Heart right ventricle (tissue), 16 donors: Measurements from ENCODE around the gene CTRB1. TPM values are rescaled to one million over a fixed set of nuclear protein-coding genes. Genes with fewer than 3 reads are reported as not detected.

Experiments
- ATAC-seq, 8 donors: fragments of 200-7000 bp; cut with Tn5 transposase; one replicate each; pipeline ENCODE4 v1.9.1; 2020; ENCODE audit warnings: mild to moderate bottlenecking in 8 of 8, moderate library complexity in 8 of 8, moderate number of reproducible peaks in 1 of 8
- DNase-seq, 2 donors: peaks; one replicate each; pipeline ENCODE4 v3.0.0-alpha.2; 2020
- H3K27ac ChIP-seq, 10 donors: fragments of 200-600 bp; sonication (generic) in 2 of 10; one replicate each; pipeline versions ENCODE4 v1.5.0 to v1.8.0; 2020 to 2022; ENCODE audit warnings: mild to moderate bottlenecking in 3 of 10
- H3K27me3 ChIP-seq, 7 donors: fragments of 200-600 bp; one replicate each; pipeline ENCODE4 v1.8.0; 2021 to 2022; ENCODE audit warnings: mild to moderate bottlenecking in 2 of 7
- H3K36me3 ChIP-seq, 9 donors: fragments of 200-600 bp; sonication (generic) in 1 of 9; one replicate each; pipeline versions ENCODE4 v1.5.0 to v1.8.0; 2020 to 2022; ENCODE audit warnings: mild to moderate bottlenecking in 2 of 9
- H3K4me1 ChIP-seq, 9 donors: fragments of 200-600 bp; sonication (generic) in 1 of 9; one replicate each; pipeline versions ENCODE4 v1.5.0 to v1.8.0; 2020 to 2022; ENCODE audit warnings: mild to moderate bottlenecking in 4 of 9
- H3K4me3 ChIP-seq, 10 donors: fragments of 200-600 bp; sonication (generic) in 2 of 10; one replicate each; pipeline versions ENCODE4 v1.5.0 to v1.8.0; 2020 to 2022; ENCODE audit warnings: mild to moderate bottlenecking in 7 of 10, moderate library complexity in 2 of 10
- H3K9me3 ChIP-seq, 11 donors: fragments of 200-600 bp in 10 of 11; sonication (generic) in 2 of 11; one replicate each; pipeline versions ENCODE4 v1.5.0 to v1.8.0; 2013 to 2022; ENCODE audit warnings: mild to moderate bottlenecking in 2 of 11, control low read depth in 1 of 11, moderate library complexity in 1 of 11
- CTCF ChIP-seq, 9 donors: fragments of 200-600 bp; sonication (generic) in 2 of 9; IDR thresholded peaks; one replicate each; pipeline versions ENCODE4 v1.5.0 to v1.8.0; 2021 to 2022; ENCODE audit warnings: antibody characterized with exemption in 9 of 9, mild to moderate bottlenecking in 5 of 9, moderate library complexity in 1 of 9
- WGBS, 2 donors: extraction: QIAGEN DNeasy Blood & Tissue Kit; methylation state at CpG; one replicate each; pipeline ENCODE4 v1.1.7; 2013; ENCODE audit warnings: inconsistent platforms in 1 of 2; 5-methylcytosine and 5-hydroxymethylcytosine counted together
- intact Hi-C, 10 donors: fragments of 100-400 bp; cut with DNase I; formaldehyde crosslinking; loops; one replicate each; pipeline versions ENCODE4 v1.11.1 to v1.14.2; 2022
- long read RNA-seq, 3 donors: library from polyadenylated mRNA; unstranded; transcript quantifications; one replicate each; pipeline ENCODE4 v2.0.0, GENCODE V29; 2020 to 2021
- polyA plus RNA-seq, 2 donors: library from polyadenylated mRNA; stranded (reverse); fragments of 200-250 nt; gene quantifications; one replicate each; pipeline ENCODE4 v1.2.3, GENCODE V29; 2013
- total RNA-seq, 10 donors: library from RNA; stranded (reverse); fragmentation: NEBNext Ultra II Directional in 3 of 10; extraction: Animal tissue kit (Norgen Biotek cat#: 25700) in 3 of 10; gene quantifications; one replicate each; pipeline versions ENCODE4 v1.2.1 to v1.2.4, GENCODE V29; 2021 to 2023
- donor health status: Arrhythmogenic right ventricular cardiomyopathy.
- donor health status: ischemic (EF 13 %, LVEDD 7.1; RV severe dilation, severe dysfunction).
- donor health status: healthy with polysubstance abuse.
- donor health status: DM: no; HTN: yes; CAD: no.
- donor health status: DM: no; HTN: no; CAD: no.
- donor health status: ischemic (EF 25% LVEDD 6.9; RV normal size, moderate dysfunction).
- donor health status: ischemic (EF 25% LVEDD 5.7; RV mildly dilated, moderate dysfunction).
- donor health status: healthy.
- donor health status: DM: yes; HTN: yes; CAD: no.
- donor health status: Ischemic cardiomyopathy.
- donor health status: ischemic (EF 35%, LVEDD 5.7; RV mildly dilated, moderate dysfunction).
- donor health status: nonischemic (EF 11% LVEDD 7.7; RV severe dilation, severe dysfunction).
- donor health status: DM: yes; HTN: yes; CAD: no.
- donor health status: PGD.
- donor health status: ischemic (EF 29% LVEDD 5.4; RV normal size, mild dysfunction).
- donor health status: nonischemic (EF 23%, LVEDD 6.1; RV moderate dilation, normal function).

The CTRB1 gene
- total RNA-seq (1 to 10 TPM in 7 of 10 donors, not detected in 3; 1.8 to 3.8 (median 2.6) TPM), polyA plus RNA-seq (1 to 10 TPM in 1 of 2 donors, not detected in 1; 1.0 TPM)
- long read RNA-seq, donor 1: 0 reads
- long read RNA-seq, donor 2: 0 reads
- long read RNA-seq, donor 3: 0 reads

GRCh38 chr16:75218256-75219076 is at the start of gene CTRB1:
CTRB1 (plus strand) TSS chr16:75218988; CDS start chr16:75219008, 20 bp downstream.
- H3K4me3 ChIP-seq: peak within 1 kb of the TSS in 2 of 10 donors; percentile 5 to 18
- DNase-seq: no peak
- intact Hi-C loops: no loop called here

GRCh38 chr16:75169899-75170405 is 48.8 kb upstream of the CTRB1 start:
- intact Hi-C loops: no loop called here

More at GRCh38 chr16:75218256-75219076, at the start of gene CTRB1:
- Histone ChIP-seq H3K27me3 (no peaks in the 10 kb centered on the region), H3K4me1 (peaks cover 0 to 7% (median 0%) of the 10 kb centered on the region in 9 donors), H3K9me3 (no peaks in the 10 kb centered on the region), H3K36me3 (no peaks in the 10 kb centered on the region), H3K27ac (no peak within 1 kb of the TSS)
- TF ChIP-seq CTCF (IDR thresholded peaks at IDR 0.05): no peak
- peak in 2 of 8 donors; percentile 7 to 23 for ATAC-seq
- 82 to 85% methylated on average over 19 of the region's 19 CpGs for WGBS, 2 donors

GRCh38 chr16:75172578-75172977 is 46.2 kb upstream of the CTRB1 start:
- no peak for DNase-seq
- peaks cover 0 to 53% (median 37%) of the 10 kb centered on the region in 9 donors for H3K36me3 ChIP-seq
- WGBS, 2 donors: 97% methylated on average over 4 of the region's 4 CpGs

More at GRCh38 chr16:75169899-75170405, 48.8 kb upstream of the CTRB1 start:
- 98 to 99% methylated on average over 10 of the region's 10 CpGs for WGBS, 2 donors
- Histone ChIP-seq H3K4me3 (no peak overlapping the region), H3K27ac (no peak overlapping the region), H3K27me3 (no peaks in the 10 kb centered on the region), H3K9me3 (peaks cover 0 to 100% (median 29%) of the 10 kb centered on the region in 11 donors), H3K4me1 (no peaks in the 10 kb centered on the region), H3K36me3 (peaks cover 0 to 79% (median 48%) of the 10 kb centered on the region in 9 donors)
- no peak for TF ChIP-seq CTCF (IDR thresholded peaks at IDR 0.05)
- ATAC-seq: no peak
- DNase-seq: no peak

More at GRCh38 chr16:75172578-75172977, 46.2 kb upstream of the CTRB1 start:
- intact Hi-C loops: no loop called here
- no peaks in the 10 kb centered on the region for H3K27me3 ChIP-seq
- H3K27ac ChIP-seq: no peak overlapping the region
- no peak for TF ChIP-seq CTCF (IDR thresholded peaks at IDR 0.05)
- ATAC-seq: no peak
- H3K4me1 ChIP-seq: no peaks in the 10 kb centered on the region
- peaks cover 0 to 100% (median 48%) of the 10 kb centered on the region in 11 donors for H3K9me3 ChIP-seq
- H3K4me3 ChIP-seq: no peak overlapping the region
